Measurements from ENCODE around the gene PAPPA2.

- no peak for TF ChIP-seq EZH2 (IDR thresholded peaks at IDR 0.05; ENCODE audit: low read depth)
- no peak for TF ChIP-seq CTCF (conservative IDR thresholded peaks at IDR 0.05)
Observed at GRCh38 chr1:176857632-176858031, 394.7 kb downstream of the PAPPA2 start.

All from PC-9 (cell line).